ENCODE data around the gene THRB. TPM values are rescaled to one million over a fixed set of nuclear protein-coding genes. Genes with fewer than 3 reads are reported as not detected.

THRB gene
- total and polyA plus RNA-seq, 2 donors (not counting 3 experiments of a cell fraction or from before 2014, with no cell fraction given): 0.06 TPM; not detected in 1

DNA sequence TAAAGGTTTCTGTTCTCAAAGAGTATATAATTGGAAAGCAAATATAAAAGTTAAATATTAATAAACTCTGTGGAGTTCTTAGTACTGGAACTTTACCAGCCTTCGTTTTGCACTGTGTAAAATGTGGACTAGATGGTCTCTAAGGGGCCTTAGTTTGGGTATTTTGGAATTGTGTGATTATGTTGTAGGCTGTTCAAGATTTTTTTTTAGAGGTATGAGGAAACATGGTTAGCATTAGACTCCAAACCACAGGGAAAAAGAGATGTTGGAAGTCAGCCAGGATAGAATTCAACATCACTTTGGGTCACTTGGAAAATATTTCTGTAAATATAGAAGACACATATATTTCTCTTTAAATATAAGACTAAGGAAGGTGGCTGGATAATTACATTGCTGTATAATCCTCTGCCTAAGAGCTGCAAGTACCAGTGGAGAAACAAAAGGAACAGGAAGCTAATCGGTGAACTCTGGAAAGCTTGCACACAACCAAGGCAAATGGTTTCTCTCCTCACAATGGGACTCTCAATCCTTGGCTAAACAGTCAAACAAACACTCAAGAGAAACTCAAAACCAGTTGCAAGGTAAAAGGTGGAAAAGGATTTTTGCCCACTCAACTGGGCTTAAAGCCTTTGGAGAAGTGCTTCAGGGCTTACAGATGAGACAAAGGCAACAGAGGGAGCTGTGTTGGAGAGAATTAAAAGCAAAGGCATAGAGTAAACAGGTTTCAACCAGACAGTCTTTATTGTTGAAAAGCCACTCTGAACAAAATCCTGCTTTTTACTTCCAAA, 407.8 kb downstream of the THRB start:
- CTCF ChIA-PET: no interaction called here
- dilution Hi-C loops (cut with MboI; ENCODE audit: extremely low pct_ligation_motif_present, low sequenced_read_pairs): no loop called here
- intact Hi-C loops (cut with micrococcal nuclease): no loop called here
- POLR2A ChIA-PET: no interaction called here
- H3K4me1 ChIP-seq (ENCODE audit: control insufficient read depth, extremely low read depth, insufficient read depth, low read length): no peaks in the 10 kb centered on the region
- no peak overlapping the region for H3K4me3 ChIP-seq (replicated peaks in 1 of 3; ENCODE audit: insufficient read depth in 1 of 3, low read depth in 1 of 3, low read length in 3 of 3)
- DNase-seq (ENCODE audit: low read depth, low spot score) (no peak), FAIRE-seq (no peak)
- no peaks in the 10 kb centered on the region for H3K9me3 ChIP-seq (replicated peaks; ENCODE audit: control insufficient read depth, insufficient read depth, low read length)
- no peaks in the 10 kb centered on the region for H3K9me1 ChIP-seq (replicated peaks; ENCODE audit: control insufficient read depth, extremely low read depth, insufficient read depth, low read length)
- H3K27ac ChIP-seq (ENCODE audit: insufficient read depth, low read depth, low read length): no peak overlapping the region
- no peaks in the 10 kb centered on the region for H3K36me3 ChIP-seq (ENCODE audit: control insufficient read depth in 2 of 2, extremely low read depth in 1 of 2, insufficient read depth in 2 of 2, low read length in 2 of 2)
- H3K27me3 ChIP-seq (ENCODE audit: control insufficient read depth in 2 of 2, insufficient read depth in 2 of 2, low read length in 2 of 2): no peaks in the 10 kb centered on the region
- no TSS peak for BruUV-seq (replicated peaks)
- H3K4me2 ChIP-seq (ENCODE audit: insufficient read depth, low read length): no peak overlapping the region
- TF ChIP-seq, protein P1, sequence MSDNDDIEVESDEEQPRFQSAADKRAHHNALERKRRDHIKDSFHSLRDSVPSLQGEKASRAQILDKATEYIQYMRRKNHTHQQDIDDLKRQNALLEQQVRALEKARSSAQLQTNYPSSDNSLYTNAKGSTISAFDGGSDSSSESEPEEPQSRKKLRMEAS (IDR thresholded peaks at IDR 0.05; ENCODE audit: insufficient read depth, insufficient read length): no peak
- TF ChIP-seq POLR2AphosphoS5 (IDR thresholded peaks at IDR 0.05; ENCODE audit: insufficient read depth, low read depth, low read length) (no peak), FOS (IDR thresholded peaks at IDR 0.05; ENCODE audit: borderline replicate concordance, insufficient read depth, low read length) (no peak)
- H3K79me2 ChIP-seq (ENCODE audit: control insufficient read depth, insufficient read depth, low read length): no peaks in the 10 kb centered on the region
- no peak overlapping the region for H2AFZ ChIP-seq (ENCODE audit: low read depth, low read length)
- H3K9ac ChIP-seq (replicated peaks; ENCODE audit: extremely low read depth, insufficient read depth, low read length): no peak overlapping the region
- H4K20me1 ChIP-seq (replicated peaks; ENCODE audit: control insufficient read depth, extremely low read depth, insufficient read depth, low read length): no peaks in the 10 kb centered on the region

DNA sequence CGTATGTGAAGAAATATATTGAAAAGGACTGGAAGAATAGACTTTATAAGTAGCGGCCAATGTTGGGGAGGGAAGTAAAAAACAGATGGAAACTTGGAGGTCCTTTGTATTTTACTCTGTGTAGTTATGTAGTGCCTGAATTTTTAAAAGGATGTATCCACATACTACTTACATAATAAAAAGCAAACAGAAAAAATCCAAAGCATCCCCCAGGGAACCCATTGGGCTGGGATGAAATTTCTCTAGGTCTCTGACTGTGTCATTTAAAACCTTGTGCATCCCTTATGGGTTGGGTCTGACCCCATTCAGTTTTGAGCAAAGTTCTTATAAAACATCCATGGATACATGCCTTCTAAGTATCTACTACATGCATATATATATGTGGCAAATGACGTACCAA, 408.4 kb downstream of the THRB start:
- Histone ChIP-seq H2AFZ (ENCODE audit: low read depth, low read length) (no peak overlapping the region), H3K27me3 (ENCODE audit: control insufficient read depth in 2 of 2, insufficient read depth in 2 of 2, low read length in 2 of 2) (no peaks in the 10 kb centered on the region), H3K79me2 (ENCODE audit: control insufficient read depth, insufficient read depth, low read length) (no peaks in the 10 kb centered on the region), H3K9me1 (replicated peaks; ENCODE audit: control insufficient read depth, extremely low read depth, insufficient read depth, low read length) (no peaks in the 10 kb centered on the region), H4K20me1 (replicated peaks; ENCODE audit: control insufficient read depth, extremely low read depth, insufficient read depth, low read length) (no peaks in the 10 kb centered on the region), H3K27ac (ENCODE audit: insufficient read depth, low read depth, low read length) (no peak overlapping the region), H3K4me1 (ENCODE audit: control insufficient read depth, extremely low read depth, insufficient read depth, low read length) (no peaks in the 10 kb centered on the region), H3K36me3 (ENCODE audit: control insufficient read depth in 2 of 2, extremely low read depth in 1 of 2, insufficient read depth in 2 of 2, low read length in 2 of 2) (no peaks in the 10 kb centered on the region), H3K4me3 (replicated peaks in 1 of 3; ENCODE audit: insufficient read depth in 1 of 3, low read depth in 1 of 3, low read length in 3 of 3) (no peak overlapping the region), H3K9me3 (replicated peaks; ENCODE audit: control insufficient read depth, insufficient read depth, low read length) (no peaks in the 10 kb centered on the region), H3K9ac (replicated peaks; ENCODE audit: extremely low read depth, insufficient read depth, low read length) (no peak overlapping the region), H3K4me2 (ENCODE audit: insufficient read depth, low read length) (no peak overlapping the region)
- TF ChIP-seq JUN (IDR thresholded peaks at IDR 0.05; ENCODE audit: borderline replicate concordance, insufficient read depth, insufficient read length, low read depth) (no peak), POLR2AphosphoS5 (IDR thresholded peaks at IDR 0.05; ENCODE audit: insufficient read depth, low read depth, low read length) (no peak), MYC (IDR thresholded peaks at IDR 0.05; ENCODE audit: low read depth, low read length) (no peak), GATA2 (IDR thresholded peaks at IDR 0.05; ENCODE audit: insufficient read depth, insufficient read length, low read depth, low read length) (no peak), EZH2 (IDR thresholded peaks at IDR 0.05; ENCODE audit: borderline replicate concordance, low read depth, low read length, severe bottlenecking) (no peak), FOS (IDR thresholded peaks at IDR 0.05; ENCODE audit: borderline replicate concordance, insufficient read depth, low read length) (no peak), POLR2A (IDR thresholded peaks at IDR 0.05; ENCODE audit: low read depth, low read length) (no peak)
- TF ChIP-seq, protein P1 (IDR thresholded peaks at IDR 0.05; ENCODE audit: insufficient read depth, insufficient read length): no peak
- TF ChIP-seq, protein P2, sequence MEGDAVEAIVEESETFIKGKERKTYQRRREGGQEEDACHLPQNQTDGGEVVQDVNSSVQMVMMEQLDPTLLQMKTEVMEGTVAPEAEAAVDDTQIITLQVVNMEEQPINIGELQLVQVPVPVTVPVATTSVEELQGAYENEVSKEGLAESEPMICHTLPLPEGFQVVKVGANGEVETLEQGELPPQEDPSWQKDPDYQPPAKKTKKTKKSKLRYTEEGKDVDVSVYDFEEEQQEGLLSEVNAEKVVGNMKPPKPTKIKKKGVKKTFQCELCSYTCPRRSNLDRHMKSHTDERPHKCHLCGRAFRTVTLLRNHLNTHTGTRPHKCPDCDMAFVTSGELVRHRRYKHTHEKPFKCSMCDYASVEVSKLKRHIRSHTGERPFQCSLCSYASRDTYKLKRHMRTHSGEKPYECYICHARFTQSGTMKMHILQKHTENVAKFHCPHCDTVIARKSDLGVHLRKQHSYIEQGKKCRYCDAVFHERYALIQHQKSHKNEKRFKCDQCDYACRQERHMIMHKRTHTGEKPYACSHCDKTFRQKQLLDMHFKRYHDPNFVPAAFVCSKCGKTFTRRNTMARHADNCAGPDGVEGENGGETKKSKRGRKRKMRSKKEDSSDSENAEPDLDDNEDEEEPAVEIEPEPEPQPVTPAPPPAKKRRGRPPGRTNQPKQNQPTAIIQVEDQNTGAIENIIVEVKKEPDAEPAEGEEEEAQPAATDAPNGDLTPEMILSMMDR (IDR thresholded peaks at IDR 0.05; ENCODE audit: extremely low read depth in 1 of 2, insufficient read depth in 1 of 2, low read depth in 1 of 2, low read length in 2 of 2): no peak
- BruUV-seq (replicated peaks): no TSS peak
- CTCF ChIA-PET: no interaction called here
- FAIRE-seq: no peak
- no peak for DNase-seq (ENCODE audit: low read depth, low spot score)
- dilution Hi-C loops (cut with MboI; ENCODE audit: extremely low pct_ligation_motif_present, low sequenced_read_pairs) (no loop called here), intact Hi-C loops (cut with micrococcal nuclease) (no loop called here)
- POLR2A ChIA-PET: no interaction called here

Measured in endothelial cell of umbilical vein (primary cell).